GM23338 (cell line): ENCODE data around the gene IDE. TPM values are rescaled to one million over a fixed set of nuclear protein-coding genes. Genes with fewer than 3 reads are reported as not detected.

ENCODE experiments used
- ATAC-seq: fragments of 200-7000 bp; cut with Tn5 transposase; 3 replicates; pipeline ENCODE4 v1.9.1; 2020
- DNase-seq: peaks from one replicate; pipeline ENCODE4 v3.0.0-alpha.2; 2015; ENCODE audit warnings: low spot score
- H2AFZ ChIP-seq: fragments of 200-600 bp; sonication (generic); 2 replicates; pipeline ENCODE4 v1.8.0; 2016; ENCODE audit warnings: antibody characterized with exemption, mild to moderate bottlenecking, moderate library complexity
- H3F3A ChIP-seq: fragments of 200-600 bp; sonication (generic); replicated peaks from 2 replicates; pipeline ENCODE4 v1.8.0; 2017; ENCODE audit warnings: antibody characterized with exemption, mixed run types, low read depth
- H3K27ac ChIP-seq: fragments of 200-600 bp; sonication (generic); 2 replicates; pipeline ENCODE4 v1.6.1; 2016; ENCODE audit warnings: low read depth
- H3K27me3 ChIP-seq: fragments of 200-600 bp; sonication (generic); 2 replicates; pipeline ENCODE4 v1.8.0; 2016; ENCODE audit warnings: mild to moderate bottlenecking, mixed run types, moderate library complexity; ENCODE audit not compliant: insufficient read depth
- H3K36me3 ChIP-seq: fragments of 200-600 bp; sonication (generic); 2 replicates; pipeline ENCODE4 v1.8.0; 2016; ENCODE audit warnings: mild to moderate bottlenecking; ENCODE audit not compliant: insufficient read depth
- H3K4me1 ChIP-seq: fragments of 200-600 bp; sonication (generic); 2 replicates; pipeline ENCODE4 v1.8.0; 2016; ENCODE audit warnings: mild to moderate bottlenecking, moderate library complexity; ENCODE audit not compliant: insufficient read depth
- H3K4me2 ChIP-seq: fragments of 200-600 bp; sonication (generic); 2 replicates; pipeline ENCODE4 v1.7.1; 2017; ENCODE audit warnings: mixed run types
- H3K4me3 ChIP-seq: fragments of 200-600 bp; sonication (generic); 2 replicates; pipeline ENCODE4 v1.6.1; 2016; ENCODE audit warnings: mixed run types
- H3K79me2 ChIP-seq: fragments of 200-600 bp; sonication (generic); replicated peaks from 2 replicates; pipeline ENCODE4 v1.8.0; 2017; ENCODE audit warnings: mild to moderate bottlenecking; ENCODE audit not compliant: insufficient read depth
- H3K9me2 ChIP-seq: fragments of 200-600 bp; sonication (generic); 2 replicates; pipeline ENCODE4 v1.8.0; 2017; ENCODE audit not compliant: insufficient read depth
- H4K20me1 ChIP-seq: fragments of 200-600 bp; sonication (generic); replicated peaks from 2 replicates; pipeline ENCODE4 v1.8.0; 2017; ENCODE audit warnings: mild to moderate bottlenecking; ENCODE audit not compliant: insufficient read depth
- H3K27ac Mint-ChIP-seq: 2 replicates; pipeline ENCODE4 v1.8.0; 2020; ENCODE audit warnings: inconsistent platforms, mild to moderate bottlenecking, moderate library complexity, mixed read lengths
- H3K27me3 Mint-ChIP-seq: 3 replicates; pipeline ENCODE4 v1.8.0; 2022; ENCODE audit warnings: low read depth, mild to moderate bottlenecking, moderate library complexity, mixed read lengths, inconsistent platforms; ENCODE audit not compliant: insufficient read depth, poor library complexity
- H3K36me3 Mint-ChIP-seq: 3 replicates; pipeline ENCODE4 v1.8.0; 2021; ENCODE audit warnings: low read depth, mild to moderate bottlenecking, inconsistent platforms, moderate library complexity, mixed read lengths
- H3K4me1 Mint-ChIP-seq: 3 replicates; pipeline ENCODE4 v1.8.0; 2020; ENCODE audit warnings: mild to moderate bottlenecking, inconsistent platforms, mixed read lengths
- H3K4me3 Mint-ChIP-seq: 3 replicates; pipeline ENCODE4 v1.8.0; 2021; ENCODE audit warnings: moderate library complexity, mild to moderate bottlenecking, inconsistent platforms, mixed read lengths
- H3K9me3 Mint-ChIP-seq: 3 replicates; pipeline ENCODE4 v1.8.0; 2020; ENCODE audit warnings: moderate library complexity, mild to moderate bottlenecking, inconsistent platforms, mixed read lengths
- EZH2phosphoT487 ChIP-seq: fragments of 200-600 bp; sonication (generic); IDR thresholded peaks from one replicate; pipeline ENCODE4 v1.8.1; 2018; ENCODE audit warnings: antibody characterized with exemption; ENCODE audit not compliant: unreplicated experiment
- JUNB ChIP-seq: IDR thresholded peaks from one replicate; pipeline ENCODE4 v1.6.1; 2016; ENCODE audit warnings: antibody characterized with exemption; ENCODE audit not compliant: unreplicated experiment
- polyA plus RNA-seq: library from polyadenylated mRNA; unstranded; fragments of >200 nt; fragmentation: Nextera tagmentation; extraction: Ambion mirVana; gene quantifications from 2 replicates; pipeline ENCODE4 v1.2.1, GENCODE V29; 2016
- total RNA-seq: library from RNA; depleted of rRNA; stranded (reverse); fragments of >200 nt; shearing (Covaris generic); gene quantifications from 2 replicates; pipeline ENCODE4 v1.2.3, GENCODE V29; 2014
- TF ChIP-seq, protein P1 (sequence below), 2 experiments: fragments of 200-600 bp in 1 of 2; sonication (generic) in 1 of 2; conservative IDR thresholded peaks; 2 replicates each; pipeline versions ENCODE4 v1.5.1 to v1.6.1; 2016 to 2017; ENCODE audit warnings: antibody characterized with exemption in 2 of 2, low read depth in 2 of 2, mild to moderate bottlenecking in 2 of 2, moderate library complexity in 1 of 2
- TF ChIP-seq, protein P2 (sequence below): fragments of 250-450 bp; sonication (Bioruptor Pico); IDR thresholded peaks from 2 replicates; pipeline ENCODE4 v1.5.0; 2020; ENCODE audit warnings: mild to moderate bottlenecking, moderate library complexity

IDE gene
- total and polyA plus RNA-seq, 2 experiments from 2014 or later = 12.9 to 36.3 TPM

DNA sequence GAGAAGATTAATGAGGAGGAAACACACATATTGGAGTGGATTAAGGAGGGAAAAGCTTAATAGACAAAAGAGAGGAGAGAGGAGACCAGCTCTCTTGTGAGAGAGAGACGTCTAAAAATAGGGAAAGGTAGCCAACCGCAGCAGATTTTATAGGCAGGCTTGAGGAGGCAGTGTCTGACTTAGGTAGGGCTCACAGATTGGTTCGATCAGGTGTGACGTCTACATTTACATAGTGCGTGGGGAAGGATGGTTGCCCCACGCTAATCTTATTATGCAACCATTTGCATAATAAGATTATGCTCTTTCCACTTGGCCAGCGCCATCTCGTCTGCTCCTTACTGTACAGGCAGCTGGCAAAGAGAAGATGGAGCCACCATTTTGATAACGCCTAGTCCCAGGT is 160.9 kb downstream of the IDE start:
- Histone ChIP-seq H3K9me2 (no peaks in the 10 kb centered on the region), H3K4me2 (no peak overlapping the region), H3F3A (no peaks in the 10 kb centered on the region), H3K27me3 (no peaks in the 10 kb centered on the region), H3K4me3 (no peak overlapping the region), H3K36me3 (no peaks in the 10 kb centered on the region), H4K20me1 (no peaks in the 10 kb centered on the region), H3K4me1 (no peaks in the 10 kb centered on the region), H3K79me2 (no peaks in the 10 kb centered on the region), H2AFZ (no peak overlapping the region), H3K27ac (no peak overlapping the region)
- Mint-ChIP-seq H3K36me3 (no peaks in the 10 kb centered on the region; the same call in 2 of the 3 replicates), H3K9me3 (peaks cover 14% of the 10 kb centered on the region), H3K4me3 (no peak overlapping the region), H3K27ac (no peak overlapping the region), H3K27me3 (peaks cover 5% of the 10 kb centered on the region), H3K4me1 (no peaks in the 10 kb centered on the region)
- TF ChIP-seq, protein P1, sequence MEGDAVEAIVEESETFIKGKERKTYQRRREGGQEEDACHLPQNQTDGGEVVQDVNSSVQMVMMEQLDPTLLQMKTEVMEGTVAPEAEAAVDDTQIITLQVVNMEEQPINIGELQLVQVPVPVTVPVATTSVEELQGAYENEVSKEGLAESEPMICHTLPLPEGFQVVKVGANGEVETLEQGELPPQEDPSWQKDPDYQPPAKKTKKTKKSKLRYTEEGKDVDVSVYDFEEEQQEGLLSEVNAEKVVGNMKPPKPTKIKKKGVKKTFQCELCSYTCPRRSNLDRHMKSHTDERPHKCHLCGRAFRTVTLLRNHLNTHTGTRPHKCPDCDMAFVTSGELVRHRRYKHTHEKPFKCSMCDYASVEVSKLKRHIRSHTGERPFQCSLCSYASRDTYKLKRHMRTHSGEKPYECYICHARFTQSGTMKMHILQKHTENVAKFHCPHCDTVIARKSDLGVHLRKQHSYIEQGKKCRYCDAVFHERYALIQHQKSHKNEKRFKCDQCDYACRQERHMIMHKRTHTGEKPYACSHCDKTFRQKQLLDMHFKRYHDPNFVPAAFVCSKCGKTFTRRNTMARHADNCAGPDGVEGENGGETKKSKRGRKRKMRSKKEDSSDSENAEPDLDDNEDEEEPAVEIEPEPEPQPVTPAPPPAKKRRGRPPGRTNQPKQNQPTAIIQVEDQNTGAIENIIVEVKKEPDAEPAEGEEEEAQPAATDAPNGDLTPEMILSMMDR (conservative IDR thresholded peaks at IDR 0.05; ENCODE audit: low read depth in 2 of 2) = no peak
- TF ChIP-seq, protein P2, sequence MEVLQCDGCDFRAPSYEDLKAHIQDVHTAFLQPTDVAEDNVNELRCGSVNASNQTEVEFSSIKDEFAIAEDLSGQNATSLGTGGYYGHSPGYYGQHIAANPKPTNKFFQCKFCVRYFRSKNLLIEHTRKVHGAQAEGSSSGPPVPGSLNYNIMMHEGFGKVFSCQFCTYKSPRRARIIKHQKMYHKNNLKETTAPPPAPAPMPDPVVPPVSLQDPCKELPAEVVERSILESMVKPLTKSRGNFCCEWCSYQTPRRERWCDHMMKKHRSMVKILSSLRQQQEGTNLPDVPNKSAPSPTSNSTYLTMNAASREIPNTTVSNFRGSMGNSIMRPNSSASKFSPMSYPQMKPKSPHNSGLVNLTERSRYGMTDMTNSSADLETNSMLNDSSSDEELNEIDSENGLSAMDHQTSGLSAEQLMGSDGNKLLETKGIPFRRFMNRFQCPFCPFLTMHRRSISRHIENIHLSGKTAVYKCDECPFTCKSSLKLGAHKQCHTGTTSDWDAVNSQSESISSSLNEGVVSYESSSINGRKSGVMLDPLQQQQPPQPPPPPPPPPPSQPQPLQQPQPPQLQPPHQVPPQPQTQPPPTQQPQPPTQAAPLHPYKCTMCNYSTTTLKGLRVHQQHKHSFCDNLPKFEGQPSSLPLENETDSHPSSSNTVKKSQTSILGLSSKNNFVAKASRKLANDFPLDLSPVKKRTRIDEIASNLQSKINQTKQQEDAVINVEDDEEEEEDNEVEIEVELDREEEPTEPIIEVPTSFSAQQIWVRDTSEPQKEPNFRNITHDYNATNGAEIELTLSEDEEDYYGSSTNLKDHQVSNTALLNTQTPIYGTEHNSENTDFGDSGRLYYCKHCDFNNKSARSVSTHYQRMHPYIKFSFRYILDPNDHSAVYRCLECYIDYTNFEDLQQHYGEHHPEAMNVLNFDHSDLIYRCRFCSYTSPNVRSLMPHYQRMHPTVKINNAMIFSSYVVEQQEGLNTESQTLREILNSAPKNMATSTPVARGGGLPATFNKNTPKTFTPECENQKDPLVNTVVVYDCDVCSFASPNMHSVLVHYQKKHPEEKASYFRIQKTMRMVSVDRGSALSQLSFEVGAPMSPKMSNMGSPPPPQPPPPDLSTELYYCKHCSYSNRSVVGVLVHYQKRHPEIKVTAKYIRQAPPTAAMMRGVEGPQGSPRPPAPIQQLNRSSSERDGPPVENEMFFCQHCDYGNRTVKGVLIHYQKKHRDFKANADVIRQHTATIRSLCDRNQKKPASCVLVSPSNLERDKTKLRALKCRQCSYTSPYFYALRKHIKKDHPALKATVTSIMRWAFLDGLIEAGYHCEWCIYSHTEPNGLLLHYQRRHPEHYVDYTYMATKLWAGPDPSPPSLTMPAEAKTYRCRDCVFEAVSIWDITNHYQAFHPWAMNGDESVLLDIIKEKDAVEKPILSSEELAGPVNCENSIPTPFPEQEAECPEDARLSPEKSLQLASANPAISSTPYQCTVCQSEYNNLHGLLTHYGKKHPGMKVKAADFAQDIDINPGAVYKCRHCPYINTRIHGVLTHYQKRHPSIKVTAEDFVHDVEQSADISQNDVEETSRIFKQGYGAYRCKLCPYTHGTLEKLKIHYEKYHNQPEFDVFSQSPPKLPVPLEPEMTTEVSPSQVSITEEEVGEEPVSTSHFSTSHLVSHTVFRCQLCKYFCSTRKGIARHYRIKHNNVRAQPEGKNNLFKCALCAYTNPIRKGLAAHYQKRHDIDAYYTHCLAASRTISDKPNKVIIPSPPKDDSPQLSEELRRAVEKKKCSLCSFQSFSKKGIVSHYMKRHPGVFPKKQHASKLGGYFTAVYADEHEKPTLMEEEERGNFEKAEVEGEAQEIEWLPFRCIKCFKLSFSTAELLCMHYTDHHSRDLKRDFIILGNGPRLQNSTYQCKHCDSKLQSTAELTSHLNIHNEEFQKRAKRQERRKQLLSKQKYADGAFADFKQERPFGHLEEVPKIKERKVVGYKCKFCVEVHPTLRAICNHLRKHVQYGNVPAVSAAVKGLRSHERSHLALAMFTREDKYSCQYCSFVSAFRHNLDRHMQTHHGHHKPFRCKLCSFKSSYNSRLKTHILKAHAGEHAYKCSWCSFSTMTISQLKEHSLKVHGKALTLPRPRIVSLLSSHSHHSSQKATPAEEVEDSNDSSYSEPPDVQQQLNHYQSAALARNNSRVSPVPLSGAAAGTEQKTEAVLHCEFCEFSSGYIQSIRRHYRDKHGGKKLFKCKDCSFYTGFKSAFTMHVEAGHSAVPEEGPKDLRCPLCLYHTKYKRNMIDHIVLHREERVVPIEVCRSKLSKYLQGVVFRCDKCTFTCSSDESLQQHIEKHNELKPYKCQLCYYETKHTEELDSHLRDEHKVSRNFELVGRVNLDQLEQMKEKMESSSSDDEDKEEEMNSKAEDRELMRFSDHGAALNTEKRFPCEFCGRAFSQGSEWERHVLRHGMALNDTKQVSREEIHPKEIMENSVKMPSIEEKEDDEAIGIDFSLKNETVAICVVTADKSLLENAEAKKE (CRISPR knock-in tag) = no peak
- TF ChIP-seq JUNB (no peak), EZH2phosphoT487 (no peak)
- no peak for ATAC-seq
- DNase-seq = no peak
